ENCODE data around the gene DNAI2. TPM values are rescaled to one million over a fixed set of nuclear protein-coding genes. Genes with fewer than 3 reads are reported as not detected.

DNAI2 gene
- total RNA-seq, 4 donors from 2014 or later, result not detected

GRCh38 chr17:74345433-74346241, 71.6 kb downstream of the DNAI2 start:
- no peaks in the 10 kb centered on the region for H3K9me3 ChIP-seq
- TF ChIP-seq EP300 (IDR thresholded peaks at IDR 0.05) (no peak), POLR2A (IDR thresholded peaks at IDR 0.05) (no peak), CTCF (IDR thresholded peaks at IDR 0.05) (no peak), POLR2AphosphoS5 (IDR thresholded peaks at IDR 0.05) (no peak)
- peaks cover 58% of the 10 kb centered on the region for H3K27me3 ChIP-seq

GRCh38 chr17:74347646-74348045, 73.6 kb downstream of the DNAI2 start:
- TF ChIP-seq POLR2A (IDR thresholded peaks at IDR 0.05), result no peak
- no peak for TF ChIP-seq POLR2AphosphoS5 (IDR thresholded peaks at IDR 0.05)
- TF ChIP-seq CTCF (IDR thresholded peaks at IDR 0.05), result no peak
- no peak for TF ChIP-seq EP300 (IDR thresholded peaks at IDR 0.05)
- Histone ChIP-seq H3K4me3 (no peak overlapping the region), H3K9me3 (no peaks in the 10 kb centered on the region), H3K36me3 (no peaks in the 10 kb centered on the region), H3K27me3 (peaks cover 75% of the 10 kb centered on the region), H3K4me1 (peaks cover 7% of the 10 kb centered on the region), H3K27ac (no peak overlapping the region)
- no peak for DNase-seq (ENCODE audit: low spot score in 2 of 2)
- WGBS, result 85% methylated on average over 13 of the region's 14 CpGs

More at GRCh38 chr17:74345433-74346241, 71.6 kb downstream of the DNAI2 start:
- DNase-seq (ENCODE audit: low spot score in 2 of 2), result no peak
- Histone ChIP-seq H3K27ac (no peak overlapping the region), H3K4me1 (peaks cover 4% of the 10 kb centered on the region), H3K4me3 (no peak overlapping the region), H3K36me3 (no peaks in the 10 kb centered on the region)
- 53% methylated on average over 9 of the region's 13 CpGs for WGBS

GRCh38 chr17:74349120-74349519, 75.1 kb downstream of the DNAI2 start:
- H3K4me1 ChIP-seq, result peaks cover 7% of the 10 kb centered on the region
- H3K27ac ChIP-seq, result no peak overlapping the region
- no peak overlapping the region for H3K4me3 ChIP-seq
- no peaks in the 10 kb centered on the region for H3K36me3 ChIP-seq
- H3K9me3 ChIP-seq, result no peaks in the 10 kb centered on the region
- no peak for DNase-seq (ENCODE audit: low spot score in 2 of 2)
- H3K27me3 ChIP-seq, result peaks cover 79% of the 10 kb centered on the region
- TF ChIP-seq CTCF (IDR thresholded peaks at IDR 0.05), result no peak
- no peak for TF ChIP-seq POLR2A (IDR thresholded peaks at IDR 0.05)
- TF ChIP-seq POLR2AphosphoS5 (IDR thresholded peaks at IDR 0.05), result no peak
- TF ChIP-seq EP300 (IDR thresholded peaks at IDR 0.05), result no peak
- WGBS, result 52% methylated on average over 5 of the region's 19 CpGs

- Histone ChIP-seq H3K4me1 (peaks cover 5% of the 10 kb centered on the region), H3K36me3 (no peaks in the 10 kb centered on the region), H3K9me3 (no peaks in the 10 kb centered on the region), H3K27ac (no peak overlapping the region), H3K27me3 (peaks cover 84% of the 10 kb centered on the region), H3K4me3 (no peak overlapping the region)
- no peak for TF ChIP-seq CTCF (IDR thresholded peaks at IDR 0.05)
- TF ChIP-seq POLR2A (IDR thresholded peaks at IDR 0.05), result no peak
- TF ChIP-seq POLR2AphosphoS5 (IDR thresholded peaks at IDR 0.05), result no peak
- no peak for TF ChIP-seq EP300 (IDR thresholded peaks at IDR 0.05)
- DNase-seq (ENCODE audit: low spot score in 2 of 2), result no peak
- WGBS, result 83% methylated on average over 13 of the region's 20 CpGs
Measured at GRCh38 chr17:74350486-74350885, 76.5 kb downstream of the DNAI2 start.

- no peak for TF ChIP-seq EP300 (IDR thresholded peaks at IDR 0.05)
- no peak for TF ChIP-seq POLR2A (IDR thresholded peaks at IDR 0.05)
- Histone ChIP-seq H3K27ac (no peak overlapping the region), H3K4me1 (peaks cover 6% of the 10 kb centered on the region), H3K36me3 (no peaks in the 10 kb centered on the region), H3K9me3 (no peaks in the 10 kb centered on the region), H3K27me3 (peaks cover 91% of the 10 kb centered on the region), H3K4me3 (no peak overlapping the region)
- 85% methylated on average over 1 of the region's 55 CpGs for WGBS
- no peak for DNase-seq (ENCODE audit: low spot score in 2 of 2)
Measured at GRCh38 chr17:74351552-74352210, 77.6 kb downstream of the DNAI2 start.
